WTC11 (cell line): ENCODE results near the gene UPF2. TPM values are rescaled to one million over a fixed set of nuclear protein-coding genes. Genes with fewer than 3 reads are reported as not detected.

Source experiments
- ATAC-seq: fragments of 200-7000 bp; cut with Tn5 transposase; 2 replicates; pipeline ENCODE4 v1.10.0; 2021; ENCODE audit warnings: mild to moderate bottlenecking, moderate library complexity
- CTCF ChIA-PET: fragments of 300-600 bp; sonication (Branson Sonifier 250); formaldehyde crosslinking; loops from one replicate; lab custom pipeline; 2021; ENCODE audit warnings: antibody characterized with exemption; lab: Charles Lee
- POLR2A ChIA-PET: fragments of 350-600 bp; sonication (Branson Sonifier 250); formaldehyde crosslinking; loops from one replicate; lab custom pipeline; 2021; ENCODE audit warnings: antibody characterized with exemption; lab: Charles Lee
- DNase-seq: peaks from one replicate; pipeline ENCODE4 v3.0.0; 2021; ENCODE audit warnings: low spot score
- H3K27ac Mint-ChIP-seq: 2 replicates; pipeline ENCODE4 v1.8.0; 2021; ENCODE audit warnings: mixed read lengths
- H3K27me3 Mint-ChIP-seq: 2 replicates; pipeline ENCODE4 v1.8.0; 2021; ENCODE audit warnings: low read depth, mild to moderate bottlenecking, moderate library complexity, mixed read lengths
- H3K36me3 Mint-ChIP-seq: 2 replicates; pipeline ENCODE4 v1.8.0; 2021; ENCODE audit warnings: mixed read lengths
- H3K4me1 Mint-ChIP-seq: 2 replicates; pipeline ENCODE4 v1.8.0; 2022; ENCODE audit warnings: mixed read lengths
- H3K4me3 Mint-ChIP-seq: 2 replicates; pipeline ENCODE4 v1.8.0; 2021; ENCODE audit warnings: mild to moderate bottlenecking, moderate library complexity, mixed read lengths
- H3K9me3 Mint-ChIP-seq: 2 replicates; pipeline ENCODE4 v1.8.0; 2021; ENCODE audit warnings: mixed read lengths
- AFF4 ChIP-seq: sonication (generic); formaldehyde crosslinking; IDR thresholded peaks from 2 replicates; pipeline ENCODE4 v1.8.1; 2023; ENCODE audit warnings: mild to moderate bottlenecking, missing genetic modification reagents, borderline replicate concordance
- AR ChIP-seq: fragments of 250-450 bp; sonication (Bioruptor Pico); IDR thresholded peaks from 2 replicates; pipeline ENCODE4 v1.9.0; 2021; ENCODE audit warnings: mild to moderate bottlenecking
- ARID4B ChIP-seq: sonication (generic); formaldehyde crosslinking; IDR thresholded peaks from 2 replicates; pipeline ENCODE4 v1.8.0; 2023; ENCODE audit warnings: missing genetic modification reagents, mild to moderate bottlenecking, borderline replicate concordance
- CREB1 ChIP-seq: sonication (generic); formaldehyde crosslinking; IDR thresholded peaks from 2 replicates; pipeline ENCODE4 v1.8.0; 2023; ENCODE audit warnings: mild to moderate bottlenecking, missing genetic modification reagents
- JUN ChIP-seq: sonication (generic); formaldehyde crosslinking; IDR thresholded peaks from 2 replicates; pipeline ENCODE4 v1.8.0; 2023; ENCODE audit warnings: mild to moderate bottlenecking, missing genetic modification reagents
- NFATC4 ChIP-seq: fragments of 250-450 bp; sonication (Bioruptor Pico); IDR thresholded peaks from 2 replicates; pipeline ENCODE4 v1.9.0; 2021; ENCODE audit warnings: mild to moderate bottlenecking
- NR3C1 ChIP-seq: sonication (generic); formaldehyde crosslinking; conservative IDR thresholded peaks from 2 replicates; pipeline ENCODE4 v1.8.1; 2023; ENCODE audit warnings: low read depth, mild to moderate bottlenecking, missing genetic modification reagents
- PREB ChIP-seq: sonication (generic); formaldehyde crosslinking; IDR thresholded peaks from 2 replicates; pipeline ENCODE4 v1.8.1; 2022; ENCODE audit warnings: mild to moderate bottlenecking, missing genetic modification reagents, moderate library complexity, borderline replicate concordance
- total RNA-seq: library from RNA; stranded (reverse); gene quantifications from 3 replicates; pipeline ENCODE4 v1.2.3, GENCODE V29; 2021
- TF ChIP-seq, protein P1 (sequence below): sonication (generic); formaldehyde crosslinking; IDR thresholded peaks from 2 replicates; pipeline ENCODE4 v1.8.1; 2022; ENCODE audit warnings: low read depth, mild to moderate bottlenecking, moderate library complexity, missing genetic modification reagents, borderline replicate concordance

Gene UPF2
- total RNA-seq, 1 experiment from 2014 or later, result 24.3 TPM

DNA sequence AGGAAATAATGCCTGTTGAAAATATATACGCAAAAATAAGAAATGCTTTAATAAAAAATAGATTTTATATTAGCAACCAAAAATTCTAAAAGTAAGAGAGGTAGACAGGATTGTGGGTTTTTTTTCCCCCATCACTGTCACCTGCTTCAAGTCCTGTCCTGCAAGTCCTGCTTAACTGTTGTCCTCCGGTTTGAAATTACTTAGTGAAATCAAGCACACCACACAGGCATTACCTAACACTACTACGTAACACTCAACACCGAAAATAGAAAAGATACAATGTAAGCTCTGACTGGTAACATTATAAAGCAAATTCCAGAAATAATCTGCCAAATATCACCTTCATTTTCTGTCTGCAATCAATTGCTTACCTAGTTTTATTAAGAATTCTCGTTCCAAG is 90.9 kb downstream of the UPF2 start (continued):
- TF ChIP-seq AR, result no peak
- TF ChIP-seq, protein P1, sequence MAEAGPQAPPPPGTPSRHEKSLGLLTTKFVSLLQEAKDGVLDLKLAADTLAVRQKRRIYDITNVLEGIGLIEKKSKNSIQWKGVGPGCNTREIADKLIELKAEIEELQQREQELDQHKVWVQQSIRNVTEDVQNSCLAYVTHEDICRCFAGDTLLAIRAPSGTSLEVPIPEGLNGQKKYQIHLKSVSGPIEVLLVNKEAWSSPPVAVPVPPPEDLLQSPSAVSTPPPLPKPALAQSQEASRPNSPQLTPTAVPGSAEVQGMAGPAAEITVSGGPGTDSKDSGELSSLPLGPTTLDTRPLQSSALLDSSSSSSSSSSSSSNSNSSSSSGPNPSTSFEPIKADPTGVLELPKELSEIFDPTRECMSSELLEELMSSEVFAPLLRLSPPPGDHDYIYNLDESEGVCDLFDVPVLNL (CRISPR knock-in tag), result no peak
- TF ChIP-seq, all 79 proteins: peak for 0

DNA sequence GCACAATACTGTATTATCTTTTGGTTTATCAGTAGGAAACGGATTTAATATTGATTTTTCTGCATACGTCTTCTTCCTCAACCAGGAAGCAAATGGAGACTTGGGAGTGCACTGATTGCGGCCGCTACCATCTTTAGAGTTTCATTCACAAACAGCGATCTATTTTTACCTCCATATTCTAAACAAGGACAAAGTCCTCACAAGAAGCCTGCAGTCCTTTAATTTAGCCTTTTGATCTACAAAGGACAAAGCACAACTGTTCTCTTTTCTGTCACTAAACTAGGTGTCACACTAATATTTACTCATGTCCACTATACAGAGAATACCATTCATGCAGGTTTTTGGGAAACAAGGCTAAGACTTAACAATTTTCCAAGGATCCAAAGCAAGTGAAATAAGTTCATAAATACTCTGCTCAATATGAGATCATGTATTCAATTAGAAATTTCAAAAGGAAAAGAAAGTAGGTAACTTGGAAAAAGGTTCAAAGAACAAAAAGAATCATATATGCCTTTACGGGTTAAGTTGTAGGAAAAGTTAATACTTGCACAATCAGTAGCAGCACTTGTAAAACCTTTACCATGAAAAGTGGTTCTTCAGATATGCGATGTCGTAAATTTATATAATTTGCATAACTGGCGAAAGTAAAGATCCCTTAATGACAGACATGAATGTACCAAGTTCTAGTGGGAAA is 92.1 kb downstream of the UPF2 start:
- Mint-ChIP-seq H3K4me3 (no peak overlapping the region), H3K27ac (peak overlapping the region; percentile 10; the same call in 1 of the 2 replicates), H3K36me3 (peaks cover 21% of the 10 kb centered on the region), H3K4me1 (peaks cover 5% of the 10 kb centered on the region), H3K9me3 (no peaks in the 10 kb centered on the region), H3K27me3 (no peaks in the 10 kb centered on the region)
- ChIA-PET CTCF (no interaction called here), POLR2A (no interaction called here)
- TF ChIP-seq AFF4 (CRISPR knock-in tag) (no peak), NFATC4 (CRISPR knock-in tag) (no peak), ARID4B (CRISPR knock-in tag) (no peak), NR3C1 (no peak)
- no peak for ATAC-seq
- DNase-seq, result no peak

GRCh38 chr10:11949152-11949551 is 93.5 kb downstream of the UPF2 start:
- no peaks in the 10 kb centered on the region for H3K27me3 Mint-ChIP-seq

More at GRCh38 chr10:11949152-11949551, 93.5 kb downstream of the UPF2 start:
- ATAC-seq (no peak), DNase-seq (no peak)
- peak overlapping the region; percentile 2 for H3K27ac Mint-ChIP-seq
- TF ChIP-seq, protein P1 (CRISPR knock-in tag), result no peak
- no peak for TF ChIP-seq JUN (CRISPR knock-in tag)
- no peak for TF ChIP-seq CREB1
- no peak for TF ChIP-seq PREB (CRISPR knock-in tag)
- CTCF ChIA-PET, result no interaction called here
- POLR2A ChIA-PET, result no interaction called here
- peaks cover 9% of the 10 kb centered on the region for H3K4me1 Mint-ChIP-seq
- peaks cover 16% of the 10 kb centered on the region for H3K36me3 Mint-ChIP-seq
- no peaks in the 10 kb centered on the region for H3K9me3 Mint-ChIP-seq
- H3K4me3 Mint-ChIP-seq, result no peak overlapping the region
